ENCODE results near the gene PINLYP. TPM values are rescaled to one million over a fixed set of nuclear protein-coding genes. Genes with fewer than 3 reads are reported as not detected.

PINLYP gene
- total and polyA plus RNA-seq, 2 donors from 2014 or later, result 14.8 to 41.8 TPM

GRCh38 chr19:43625918-43626579 is 50.4 kb downstream of the PINLYP start:
- Histone ChIP-seq H3K4me3 (ENCODE audit: low read length in 3 of 3) (no peak overlapping the region), H3K27me3 (ENCODE audit: control insufficient read depth, insufficient read depth, low read length) (no peaks in the 10 kb centered on the region), H3K27ac (ENCODE audit: low read depth in 2 of 2, low read length in 2 of 2) (no peak overlapping the region), H3K9me3 (ENCODE audit: control insufficient read depth in 2 of 3, insufficient read depth in 1 of 3, low read length in 3 of 3) (no peaks in the 10 kb centered on the region), H3K4me1 (ENCODE audit: control insufficient read depth in 2 of 3, insufficient read depth in 2 of 3, low read depth in 1 of 3, low read length in 3 of 3) (no peaks in the 10 kb centered on the region), H3K9ac (ENCODE audit: low read length in 3 of 3) (no peak overlapping the region), H3K36me3 (ENCODE audit: control insufficient read depth in 2 of 3, insufficient read depth in 3 of 3, low read length in 3 of 3) (no peaks in the 10 kb centered on the region)
- intact Hi-C loops (cut with DNase I), result no loop called here
- TF ChIP-seq, protein P1, sequence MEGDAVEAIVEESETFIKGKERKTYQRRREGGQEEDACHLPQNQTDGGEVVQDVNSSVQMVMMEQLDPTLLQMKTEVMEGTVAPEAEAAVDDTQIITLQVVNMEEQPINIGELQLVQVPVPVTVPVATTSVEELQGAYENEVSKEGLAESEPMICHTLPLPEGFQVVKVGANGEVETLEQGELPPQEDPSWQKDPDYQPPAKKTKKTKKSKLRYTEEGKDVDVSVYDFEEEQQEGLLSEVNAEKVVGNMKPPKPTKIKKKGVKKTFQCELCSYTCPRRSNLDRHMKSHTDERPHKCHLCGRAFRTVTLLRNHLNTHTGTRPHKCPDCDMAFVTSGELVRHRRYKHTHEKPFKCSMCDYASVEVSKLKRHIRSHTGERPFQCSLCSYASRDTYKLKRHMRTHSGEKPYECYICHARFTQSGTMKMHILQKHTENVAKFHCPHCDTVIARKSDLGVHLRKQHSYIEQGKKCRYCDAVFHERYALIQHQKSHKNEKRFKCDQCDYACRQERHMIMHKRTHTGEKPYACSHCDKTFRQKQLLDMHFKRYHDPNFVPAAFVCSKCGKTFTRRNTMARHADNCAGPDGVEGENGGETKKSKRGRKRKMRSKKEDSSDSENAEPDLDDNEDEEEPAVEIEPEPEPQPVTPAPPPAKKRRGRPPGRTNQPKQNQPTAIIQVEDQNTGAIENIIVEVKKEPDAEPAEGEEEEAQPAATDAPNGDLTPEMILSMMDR (IDR thresholded peaks at IDR 0.05; ENCODE audit: borderline replicate concordance, extremely low read depth, insufficient read depth), result no peak
- no peak for FAIRE-seq
- DNase-seq, result no peak

DNA sequence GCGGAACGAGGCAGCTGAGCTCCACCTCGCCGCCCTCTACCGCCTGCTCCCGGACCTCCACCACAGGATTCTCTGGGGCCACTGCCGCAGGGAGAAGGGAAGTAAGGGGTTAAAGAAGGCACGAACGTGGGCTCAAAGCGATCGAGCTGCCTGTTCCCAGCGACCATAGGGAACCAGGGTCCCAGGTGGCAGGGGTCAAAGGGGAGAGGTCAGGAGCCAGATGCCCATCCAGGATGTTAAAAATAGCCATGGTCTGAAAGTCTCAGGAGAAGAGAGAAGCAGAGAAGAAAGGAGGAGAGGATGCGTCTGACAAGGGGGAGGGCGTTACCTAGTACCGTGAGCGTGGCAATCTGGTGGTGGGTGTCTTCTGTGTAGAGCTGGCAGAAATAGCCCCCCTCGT is 51.2 kb downstream of the PINLYP start:
- Histone ChIP-seq H3K27ac (ENCODE audit: low read depth in 2 of 2, low read length in 2 of 2) (no peak overlapping the region), H3K4me3 (ENCODE audit: low read length in 3 of 3) (no peak overlapping the region), H3K4me1 (ENCODE audit: control insufficient read depth in 2 of 3, insufficient read depth in 2 of 3, low read depth in 1 of 3, low read length in 3 of 3) (no peaks in the 10 kb centered on the region), H3K9ac (ENCODE audit: low read length in 3 of 3) (no peak overlapping the region), H3K9me3 (ENCODE audit: control insufficient read depth in 2 of 3, insufficient read depth in 1 of 3, low read length in 3 of 3) (no peaks in the 10 kb centered on the region), H3K27me3 (ENCODE audit: control insufficient read depth, insufficient read depth, low read length) (no peaks in the 10 kb centered on the region), H3K36me3 (ENCODE audit: control insufficient read depth in 2 of 3, insufficient read depth in 3 of 3, low read length in 3 of 3) (no peaks in the 10 kb centered on the region)
- DNase-seq (no peak), FAIRE-seq (no peak)
- TF ChIP-seq, protein P1 (IDR thresholded peaks at IDR 0.05; ENCODE audit: borderline replicate concordance, extremely low read depth, insufficient read depth), result no peak
- intact Hi-C loops (cut with DNase I), result no loop called here

DNA sequence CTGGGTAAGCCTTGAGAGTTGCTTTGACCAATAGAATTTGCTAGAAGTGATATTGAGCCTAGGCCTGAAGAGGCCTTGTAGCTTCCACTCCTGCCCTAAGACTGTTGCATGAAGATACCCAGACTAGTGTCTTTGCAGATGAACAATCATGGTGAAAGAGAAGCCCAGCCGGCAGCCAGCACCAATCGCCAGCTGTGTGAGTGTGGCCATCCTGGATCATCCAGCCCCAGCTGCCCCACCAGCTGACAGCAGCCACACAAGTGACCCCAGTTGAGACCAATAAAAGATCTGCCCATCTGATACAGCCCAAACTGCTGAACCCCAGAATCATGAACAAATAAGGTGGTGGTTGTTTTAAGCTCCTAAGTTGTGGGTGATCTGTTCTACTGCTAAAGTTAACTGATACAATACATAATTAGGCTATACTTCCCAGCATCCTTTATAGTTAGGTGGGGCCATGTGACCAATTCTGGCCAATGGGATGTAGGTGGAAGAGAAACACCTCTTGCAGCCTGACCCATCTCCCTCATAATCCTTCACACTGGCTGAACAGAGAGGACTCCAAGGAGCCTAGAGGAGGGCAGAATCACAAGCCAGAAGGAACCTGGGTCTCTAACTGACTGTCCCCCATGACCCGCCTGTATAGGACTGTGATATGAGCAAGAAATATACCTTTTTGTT is 53.2 kb downstream of the PINLYP start:
- FAIRE-seq, result no peak
- no peak overlapping the region for H3K27ac ChIP-seq (ENCODE audit: low read depth in 2 of 2, low read length in 2 of 2)
- TF ChIP-seq, protein P1 (IDR thresholded peaks at IDR 0.05; ENCODE audit: borderline replicate concordance, extremely low read depth, insufficient read depth), result no peak

More for the DNA sequence above, 53.2 kb downstream of the PINLYP start:
- H3K9me3 ChIP-seq (ENCODE audit: control insufficient read depth in 2 of 3, insufficient read depth in 1 of 3, low read length in 3 of 3), result no peaks in the 10 kb centered on the region
- H3K27me3 ChIP-seq (ENCODE audit: control insufficient read depth, insufficient read depth, low read length), result no peaks in the 10 kb centered on the region
- intact Hi-C loops (cut with DNase I), result no loop called here
- no peak for DNase-seq
- H3K36me3 ChIP-seq (ENCODE audit: control insufficient read depth in 2 of 3, insufficient read depth in 3 of 3, low read length in 3 of 3), result no peaks in the 10 kb centered on the region
- H3K9ac ChIP-seq (ENCODE audit: low read length in 3 of 3), result no peak overlapping the region
- H3K4me3 ChIP-seq (ENCODE audit: low read length in 3 of 3), result no peak overlapping the region
- no peaks in the 10 kb centered on the region for H3K4me1 ChIP-seq (ENCODE audit: control insufficient read depth in 2 of 3, insufficient read depth in 2 of 3, low read depth in 1 of 3, low read length in 3 of 3)

Measured in kidney (tissue), 14 donors.